Measurements from ENCODE around the gene TRIO. TPM values are rescaled to one million over a fixed set of nuclear protein-coding genes. Genes with fewer than 3 reads are reported as not detected.
A peak's percentile ranks its signal among the peaks of the same experiment; 100 is the strongest.
"Not testable (repeated sequence)": the region's sequence is repeated elsewhere in the genome, so short reads cannot be mapped to it uniquely, and the experiment has no call there.

The TRIO gene
- total RNA-seq, 2 experiments from 2014 or later: 3.5 to 6.6 TPM

DNA sequence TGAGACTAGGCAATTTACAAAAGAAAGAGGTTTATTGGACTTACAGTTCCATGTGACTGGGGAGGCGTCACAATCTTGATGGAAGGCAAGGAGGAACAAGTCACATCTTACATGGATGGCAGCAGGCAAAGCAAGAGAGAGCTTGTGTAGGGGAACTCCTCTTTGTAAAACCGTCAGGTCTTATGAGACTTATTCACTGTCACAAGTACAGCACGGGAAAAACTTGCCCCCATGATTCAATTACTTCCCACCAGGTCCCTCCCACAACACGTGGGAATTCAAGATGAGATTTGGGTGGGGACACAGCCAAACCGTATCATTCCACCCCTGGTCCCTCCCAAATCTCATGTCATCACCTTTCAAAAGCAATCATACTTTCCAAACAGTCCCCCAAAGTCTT lies 293.0 kb downstream of the TRIO start:
- ChIA-PET POLR2A (interaction anchor here (1.3 kb wide), 1 partner anchor 24 kb away, joined by 4 read pairs; no protein-coding TSS in a partner anchor), CTCF (interaction anchor here (1.3 kb wide), 1 partner anchor 36 kb away, joined by 3 read pairs; no protein-coding TSS in a partner anchor)
- H3K9me3 Mint-ChIP-seq (ENCODE audit: insufficient read depth); H3K36me3 Mint-ChIP-seq (ENCODE audit: low read depth); H3K27ac Mint-ChIP-seq; H3K4me3 Mint-ChIP-seq; ATAC-seq; H3K27me3 Mint-ChIP-seq (ENCODE audit: low read depth); DNase-seq: not testable (repeated sequence)
- H3K4me1 Mint-ChIP-seq (ENCODE audit: low read depth): peaks cover 18% of the 10 kb centered on the region

DNA sequence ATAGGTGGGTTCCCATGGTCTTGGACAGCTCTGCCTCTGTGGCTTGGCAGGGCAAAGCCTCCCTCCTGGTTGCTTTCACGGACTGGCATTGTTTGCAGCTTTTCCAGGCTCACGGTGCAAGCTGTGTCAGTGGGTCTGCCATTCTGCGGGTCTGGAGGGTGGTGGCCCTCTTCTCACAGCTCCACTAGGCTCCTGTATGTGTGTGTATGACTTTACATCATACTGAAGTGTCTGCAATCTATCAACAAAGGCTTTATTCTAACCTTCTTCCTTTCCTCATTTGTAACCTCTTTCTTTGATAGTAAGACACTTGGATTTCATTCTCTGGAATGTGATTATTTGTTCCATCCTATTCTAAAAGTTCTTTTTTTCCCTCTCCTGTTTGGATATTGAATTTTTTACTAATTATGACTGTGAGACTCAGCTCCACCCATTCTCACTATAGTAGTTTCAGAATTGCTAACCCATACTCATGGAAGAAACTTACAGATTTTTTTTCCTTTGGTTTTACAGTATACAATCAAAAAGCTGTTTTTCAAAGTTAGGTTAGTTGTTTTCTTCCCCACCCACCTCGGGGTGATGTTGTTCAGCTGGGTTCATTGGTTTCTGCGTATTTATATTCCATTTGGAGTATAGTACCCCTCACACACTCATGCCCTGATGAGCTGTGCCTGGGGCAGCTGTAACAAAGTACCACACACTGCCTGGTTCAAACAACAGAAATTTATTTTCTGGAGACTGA lies 293.8 kb downstream of the TRIO start:
- POLR2A ChIA-PET: interaction anchor here (0.6 to 1.3 kb wide), 4 partner anchors 22 to 155 kb away, joined by 3 to 4 read pairs (median 3); no protein-coding TSS in a partner anchor
- Mint-ChIP-seq H3K27ac (no peak overlapping the region), H3K4me3 (no peak overlapping the region), H3K4me1 (ENCODE audit: low read depth) (peaks cover 18% of the 10 kb centered on the region), H3K27me3 (ENCODE audit: low read depth) (peaks cover 2% of the 10 kb centered on the region), H3K36me3 (ENCODE audit: low read depth) (no peaks in the 10 kb centered on the region), H3K9me3 (ENCODE audit: insufficient read depth) (no peaks in the 10 kb centered on the region)
- peak; percentile 57 for ATAC-seq
- no peak for DNase-seq
- CTCF ChIA-PET: interaction anchor here (1.0 to 1.3 kb wide), 2 partner anchors 37 to 212 kb away, joined by 3 read pairs; no protein-coding TSS in a partner anchor

DNA sequence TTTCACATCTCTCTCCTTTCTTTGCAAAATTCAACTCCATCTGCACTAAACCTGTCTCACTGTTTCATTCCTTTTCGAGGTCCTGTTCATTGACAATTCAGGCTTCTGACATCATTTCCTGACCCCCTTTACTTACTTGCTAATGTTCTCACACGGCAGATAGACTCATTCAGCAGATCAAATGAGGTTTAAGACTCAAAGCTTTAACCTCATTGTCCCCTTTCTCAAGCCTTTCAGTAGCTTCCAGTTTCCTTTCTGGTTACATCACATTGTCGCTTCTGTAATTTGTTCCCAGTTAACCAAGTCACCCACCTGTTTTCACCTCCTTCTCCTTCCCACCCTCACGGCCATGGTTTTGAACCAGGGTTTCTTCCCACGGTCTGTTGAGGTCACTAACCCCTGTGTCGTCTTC lies 295.1 kb downstream of the TRIO start:
- DNase-seq: no peak
- H3K4me3 Mint-ChIP-seq: no peak overlapping the region
- no peaks in the 10 kb centered on the region for H3K9me3 Mint-ChIP-seq (ENCODE audit: insufficient read depth)
- no peaks in the 10 kb centered on the region for H3K36me3 Mint-ChIP-seq (ENCODE audit: low read depth)
- POLR2A ChIA-PET: interaction anchor here (1.1 kb wide), 1 partner anchor 22 kb away, joined by 3 read pairs; no protein-coding TSS in a partner anchor
- peaks cover 6% of the 10 kb centered on the region for H3K27me3 Mint-ChIP-seq (ENCODE audit: low read depth)
- peaks cover 18% of the 10 kb centered on the region for H3K4me1 Mint-ChIP-seq (ENCODE audit: low read depth)
- CTCF ChIA-PET: no interaction called here
- peak overlapping the region; percentile 34 for H3K27ac Mint-ChIP-seq
- peak; percentile 49 for ATAC-seq

GRCh38 chr5:14439087-14439871 lies 296.1 kb downstream of the TRIO start:
- Mint-ChIP-seq H3K27me3 (ENCODE audit: low read depth) (peaks cover 4% of the 10 kb centered on the region), H3K4me1 (ENCODE audit: low read depth) (peaks cover 18% of the 10 kb centered on the region), H3K36me3 (ENCODE audit: low read depth) (no peaks in the 10 kb centered on the region), H3K4me3 (no peak overlapping the region), H3K9me3 (ENCODE audit: insufficient read depth) (no peaks in the 10 kb centered on the region), H3K27ac (no peak overlapping the region)
- ATAC-seq: no peak
- no peak for DNase-seq
- POLR2A ChIA-PET: no interaction called here
- CTCF ChIA-PET: interaction anchor here (0.8 kb wide), 1 partner anchor 10 kb away, joined by 3 read pairs; no protein-coding TSS in a partner anchor

DNA sequence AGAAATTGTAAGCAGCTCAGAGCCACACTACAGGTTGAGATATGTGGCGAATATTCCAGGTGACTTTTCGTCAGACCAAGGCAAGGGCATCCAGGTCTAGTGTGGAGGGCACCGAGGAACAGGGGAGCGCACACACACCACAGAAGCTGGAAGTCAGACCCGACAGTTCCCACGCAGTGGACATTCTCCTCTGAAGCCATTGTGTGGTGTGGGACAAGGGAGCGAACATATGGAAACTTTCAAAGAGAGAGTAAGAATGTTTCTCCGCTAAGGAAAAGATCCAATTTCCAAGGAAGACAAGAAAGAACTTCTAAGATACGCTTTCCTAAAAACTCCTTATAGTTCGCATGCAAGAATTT lies 297.1 kb downstream of the TRIO start:
- CTCF ChIA-PET: no interaction called here
- Mint-ChIP-seq H3K9me3 (ENCODE audit: insufficient read depth) (no peaks in the 10 kb centered on the region), H3K36me3 (ENCODE audit: low read depth) (no peaks in the 10 kb centered on the region), H3K27ac (no peak overlapping the region), H3K4me3 (no peak overlapping the region), H3K4me1 (ENCODE audit: low read depth) (peaks cover 18% of the 10 kb centered on the region), H3K27me3 (ENCODE audit: low read depth) (peaks cover 4% of the 10 kb centered on the region)
- DNase-seq (no peak), ATAC-seq (no peak)
- POLR2A ChIA-PET: no interaction called here

DNA sequence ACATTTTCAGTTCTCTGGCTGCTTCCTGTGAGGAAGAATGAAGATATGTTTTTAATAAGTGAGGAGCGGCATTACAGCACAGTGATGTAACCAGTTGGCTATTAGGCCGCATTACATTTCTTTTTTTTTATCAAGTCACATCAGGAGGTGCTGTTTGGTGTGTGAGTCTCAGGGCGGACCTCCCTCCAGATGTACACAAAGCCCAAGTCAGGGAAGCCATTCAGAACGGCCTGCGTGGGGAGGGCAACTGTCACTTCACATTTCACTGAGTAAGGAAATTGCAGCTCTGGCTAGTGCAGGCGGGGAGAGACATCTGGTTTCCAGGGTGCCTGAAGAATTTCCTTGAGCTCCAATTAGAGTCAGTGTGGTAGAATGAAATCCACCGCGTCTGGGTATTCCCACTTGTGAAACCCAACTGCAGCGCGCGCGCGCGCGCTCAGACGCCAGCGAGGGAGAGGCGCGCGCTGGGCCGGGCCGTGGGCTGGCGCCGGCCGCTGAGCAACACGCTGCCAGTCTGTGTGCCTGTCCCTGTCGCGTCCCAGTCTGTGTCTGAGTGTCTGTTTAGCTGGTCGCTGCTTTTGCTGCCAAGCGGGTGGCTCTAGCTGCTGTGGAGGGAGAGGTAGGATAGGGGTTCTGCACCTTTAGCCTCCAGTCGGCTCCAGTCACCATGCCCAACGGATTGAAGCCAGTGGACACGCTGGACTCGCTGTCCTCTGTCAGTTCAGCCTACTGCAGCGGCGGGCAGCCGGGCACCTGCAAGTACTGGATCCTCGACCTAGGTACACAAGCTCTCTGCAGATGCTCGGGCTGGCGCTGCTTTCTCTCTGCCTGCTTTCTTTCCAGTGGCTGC lies 297.7 kb downstream of the TRIO start:
- CTCF ChIA-PET: no interaction called here

DNA sequence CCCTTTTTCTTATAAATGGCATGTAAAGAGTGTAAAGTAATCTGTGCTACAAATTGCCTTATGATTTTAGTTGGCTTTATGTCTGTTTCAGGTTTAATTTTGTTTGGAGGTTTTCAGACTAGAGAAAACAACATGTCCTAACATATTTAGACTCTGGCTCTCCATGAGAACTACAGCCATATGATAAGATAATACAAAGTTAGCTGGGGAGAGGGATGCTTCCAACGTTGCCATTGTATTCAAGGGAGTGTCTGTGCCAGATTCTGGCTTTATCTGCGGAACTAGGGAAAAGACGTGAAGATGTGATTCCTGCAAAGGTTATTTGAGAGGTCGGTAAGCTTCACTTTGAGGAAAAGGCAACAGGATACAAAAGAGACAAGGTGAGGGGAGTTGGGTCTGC lies 298.5 kb downstream of the TRIO start:
- Mint-ChIP-seq H3K27ac (no peak overlapping the region), H3K27me3 (ENCODE audit: low read depth) (peaks cover 4% of the 10 kb centered on the region), H3K4me1 (ENCODE audit: low read depth) (peaks cover 18% of the 10 kb centered on the region), H3K4me3 (no peak overlapping the region), H3K9me3 (ENCODE audit: insufficient read depth) (no peaks in the 10 kb centered on the region), H3K36me3 (ENCODE audit: low read depth) (no peaks in the 10 kb centered on the region)
- CTCF ChIA-PET: no interaction called here
- no peak for DNase-seq
- ATAC-seq: no peak
- POLR2A ChIA-PET: no interaction called here

More for the DNA sequence above, 297.7 kb downstream of the TRIO start:
- no peaks in the 10 kb centered on the region for H3K9me3 Mint-ChIP-seq (ENCODE audit: insufficient read depth)
- H3K27ac Mint-ChIP-seq: no peak overlapping the region
- H3K4me1 Mint-ChIP-seq (ENCODE audit: low read depth): peaks cover 18% of the 10 kb centered on the region
- no peaks in the 10 kb centered on the region for H3K36me3 Mint-ChIP-seq (ENCODE audit: low read depth)
- peaks cover 4% of the 10 kb centered on the region for H3K27me3 Mint-ChIP-seq (ENCODE audit: low read depth)
- ATAC-seq: no peak
- no peak for DNase-seq
- H3K4me3 Mint-ChIP-seq: no peak overlapping the region
- POLR2A ChIA-PET: no interaction called here

- ChIA-PET POLR2A (no interaction called here), CTCF (no interaction called here)
- Mint-ChIP-seq H3K9me3 (ENCODE audit: insufficient read depth) (no peaks in the 10 kb centered on the region), H3K27me3 (ENCODE audit: low read depth) (peaks cover 4% of the 10 kb centered on the region), H3K4me1 (ENCODE audit: low read depth) (peaks cover 13% of the 10 kb centered on the region), H3K27ac (no peak overlapping the region), H3K36me3 (ENCODE audit: low read depth) (no peaks in the 10 kb centered on the region), H3K4me3 (no peak overlapping the region)
- DNase-seq (no peak), ATAC-seq (no peak)
Observed at GRCh38 chr5:14442536-14442935, 299.4 kb downstream of the TRIO start.

GRCh38 chr5:14443671-14444093 lies 300.5 kb downstream of the TRIO start:
- CTCF ChIA-PET: no interaction called here
- no peak overlapping the region for H3K27ac Mint-ChIP-seq

GRCh38 chr5:14444161-14444560 lies 301.0 kb downstream of the TRIO start:
- no peaks in the 10 kb centered on the region for H3K4me1 Mint-ChIP-seq (ENCODE audit: low read depth)
- ChIA-PET CTCF (no interaction called here), POLR2A (no interaction called here)
- H3K27me3 Mint-ChIP-seq (ENCODE audit: low read depth): peaks cover 4% of the 10 kb centered on the region
- H3K27ac Mint-ChIP-seq: no peak overlapping the region
- DNase-seq (no peak), ATAC-seq (no peak)
- H3K36me3 Mint-ChIP-seq (ENCODE audit: low read depth): no peaks in the 10 kb centered on the region
- H3K4me3 Mint-ChIP-seq: no peak overlapping the region
- H3K9me3 Mint-ChIP-seq (ENCODE audit: insufficient read depth): no peaks in the 10 kb centered on the region

More at GRCh38 chr5:14443671-14444093, 300.5 kb downstream of the TRIO start:
- POLR2A ChIA-PET: no interaction called here
- ATAC-seq: no peak
- H3K27me3 Mint-ChIP-seq (ENCODE audit: low read depth): peaks cover 4% of the 10 kb centered on the region
- H3K4me1 Mint-ChIP-seq (ENCODE audit: low read depth): peaks cover 2% of the 10 kb centered on the region
- no peak for DNase-seq
- H3K9me3 Mint-ChIP-seq (ENCODE audit: insufficient read depth): no peaks in the 10 kb centered on the region
- no peak overlapping the region for H3K4me3 Mint-ChIP-seq
- no peaks in the 10 kb centered on the region for H3K36me3 Mint-ChIP-seq (ENCODE audit: low read depth)

DNA sequence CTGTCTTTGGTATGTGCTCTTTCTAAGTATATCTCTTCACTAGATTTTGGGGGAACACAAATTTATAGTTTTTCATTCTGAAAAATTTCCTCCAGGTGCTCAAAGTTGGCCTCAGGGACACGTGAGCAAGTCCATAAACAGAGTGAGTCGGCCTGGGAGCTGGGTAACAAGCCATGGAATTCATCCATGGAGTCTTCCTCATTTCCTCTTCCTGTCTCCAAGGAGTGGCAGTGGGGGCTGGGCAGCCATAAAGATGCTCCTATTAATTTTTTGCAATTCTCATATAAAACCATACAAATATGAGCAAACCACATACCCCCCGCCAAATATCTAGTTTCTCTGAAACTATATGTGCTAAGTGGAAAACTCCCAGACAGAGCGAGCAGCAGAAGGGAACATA lies 301.9 kb downstream of the TRIO start:
- no peaks in the 10 kb centered on the region for H3K36me3 Mint-ChIP-seq (ENCODE audit: low read depth)
- ChIA-PET CTCF (no interaction called here), POLR2A (no interaction called here)
- H3K9me3 Mint-ChIP-seq (ENCODE audit: insufficient read depth): no peaks in the 10 kb centered on the region
- DNase-seq (no peak), ATAC-seq (no peak)
- peaks cover 4% of the 10 kb centered on the region for H3K27me3 Mint-ChIP-seq (ENCODE audit: low read depth)
- H3K4me1 Mint-ChIP-seq (ENCODE audit: low read depth): no peaks in the 10 kb centered on the region
- no peak overlapping the region for H3K27ac Mint-ChIP-seq
- H3K4me3 Mint-ChIP-seq: no peak overlapping the region
